ENCODE measurements around the gene TTLL8. TPM values are rescaled to one million over a fixed set of nuclear protein-coding genes. Genes with fewer than 3 reads are reported as not detected.

TTLL8 gene
- total and polyA plus RNA-seq, 2 donors (not counting 1 experiment from before 2014, with no cell fraction given) = not detected

- H4K20me1 ChIP-seq (ENCODE audit: control insufficient read depth, extremely low read depth, insufficient read depth, low read length) = no peaks in the 10 kb centered on the region
- H3K4me3 ChIP-seq (replicated peaks in 1 of 4; ENCODE audit: control extremely low read depth in 1 of 4, insufficient read depth in 1 of 4, low read depth in 3 of 4, low read length in 4 of 4) = no peak overlapping the region
- H2AFZ ChIP-seq (ENCODE audit: low read length) = no peak overlapping the region
- DNase-seq (ENCODE audit: low read depth in 2 of 2) = no peak
- no peak overlapping the region for H3K4me2 ChIP-seq (ENCODE audit: extremely low read depth, insufficient read depth, low read length)
- peaks cover under 1% of the 10 kb centered on the region for H3K27me3 ChIP-seq (ENCODE audit: control insufficient read depth, insufficient read depth, low read length)
- H3K9me3 ChIP-seq (ENCODE audit: control insufficient read depth, insufficient read depth, low read depth, low read length) = no peaks in the 10 kb centered on the region
- TF ChIP-seq EZH2 (IDR thresholded peaks at IDR 0.05; ENCODE audit: low read length, missing control alignments) = no peak
- TF ChIP-seq CTCF (conservative IDR thresholded peaks at IDR 0.05 in 1 of 2, IDR thresholded peaks at IDR 0.05 in 1 of 2; ENCODE audit: low read depth in 1 of 2, low read length in 2 of 2) = no peak
- H3K27ac ChIP-seq (ENCODE audit: insufficient read depth, low read length) = no peak overlapping the region
- H3K4me1 ChIP-seq (ENCODE audit: control insufficient read depth, extremely low read depth, insufficient read depth, low read length) = no peaks in the 10 kb centered on the region
- H3K36me3 ChIP-seq (ENCODE audit: control insufficient read depth, insufficient read depth, low read length) = no peaks in the 10 kb centered on the region
- no peaks in the 10 kb centered on the region for H3K79me2 ChIP-seq (ENCODE audit: control insufficient read depth, insufficient read depth, low read length)
- no peak overlapping the region for H3K9ac ChIP-seq (ENCODE audit: insufficient read depth, low read length)
These were observed 32.3 kb upstream of the TTLL8 start for GRCh38 chr22:50090412-50090714.

GRCh38 chr22:50089682-50090411 lies 31.7 kb upstream of the TTLL8 start, which contains the start of gene MOV10L1:
Gene MOV10L1 (plus strand): TSS chr22:50090006. CDS start chr22:50090089, 83 bp downstream.
- Histone ChIP-seq H3K9ac (ENCODE audit: insufficient read depth, low read length) (no peak within 1 kb of the TSS), H3K27ac (ENCODE audit: insufficient read depth, low read length) (no peak within 1 kb of the TSS), H3K4me1 (ENCODE audit: control insufficient read depth, extremely low read depth, insufficient read depth, low read length) (no peaks in the 10 kb centered on the region), H3K27me3 (ENCODE audit: control insufficient read depth, insufficient read depth, low read length) (peaks cover 4% of the 10 kb centered on the region), H3K79me2 (ENCODE audit: control insufficient read depth, insufficient read depth, low read length) (no peaks in the 10 kb centered on the region), H3K4me3 (replicated peaks in 1 of 4; ENCODE audit: control extremely low read depth in 1 of 4, insufficient read depth in 1 of 4, low read depth in 3 of 4, low read length in 4 of 4) (no peak within 1 kb of the TSS), H2AFZ (ENCODE audit: low read length) (no peak within 1 kb of the TSS), H3K4me2 (ENCODE audit: extremely low read depth, insufficient read depth, low read length) (no peak within 1 kb of the TSS), H3K36me3 (ENCODE audit: control insufficient read depth, insufficient read depth, low read length) (no peaks in the 10 kb centered on the region), H4K20me1 (ENCODE audit: control insufficient read depth, extremely low read depth, insufficient read depth, low read length) (no peaks in the 10 kb centered on the region), H3K9me3 (ENCODE audit: control insufficient read depth, insufficient read depth, low read depth, low read length) (no peaks in the 10 kb centered on the region)
- TF ChIP-seq EZH2 (IDR thresholded peaks at IDR 0.05; ENCODE audit: low read length, missing control alignments) (no peak), CTCF (conservative IDR thresholded peaks at IDR 0.05 in 1 of 2, IDR thresholded peaks at IDR 0.05 in 1 of 2; ENCODE audit: low read depth in 1 of 2, low read length in 2 of 2) (no peak)
- DNase-seq (ENCODE audit: low read depth in 2 of 2) = peak; percentile 17 to 34

GRCh38 chr22:50089231-50089630 lies 31.1 kb upstream of the TTLL8 start:
- no peak overlapping the region for H3K27ac ChIP-seq (ENCODE audit: insufficient read depth, low read length)
- H3K4me3 ChIP-seq (replicated peaks in 1 of 4; ENCODE audit: control extremely low read depth in 1 of 4, insufficient read depth in 1 of 4, low read depth in 3 of 4, low read length in 4 of 4) = no peak overlapping the region
- H3K9ac ChIP-seq (ENCODE audit: insufficient read depth, low read length) = no peak overlapping the region
- no peaks in the 10 kb centered on the region for H3K79me2 ChIP-seq (ENCODE audit: control insufficient read depth, insufficient read depth, low read length)
- H3K4me2 ChIP-seq (ENCODE audit: extremely low read depth, insufficient read depth, low read length) = no peak overlapping the region
- H3K27me3 ChIP-seq (ENCODE audit: control insufficient read depth, insufficient read depth, low read length) = peaks cover 4% of the 10 kb centered on the region
- H3K36me3 ChIP-seq (ENCODE audit: control insufficient read depth, insufficient read depth, low read length) = no peaks in the 10 kb centered on the region
- no peaks in the 10 kb centered on the region for H3K4me1 ChIP-seq (ENCODE audit: control insufficient read depth, extremely low read depth, insufficient read depth, low read length)
- H4K20me1 ChIP-seq (ENCODE audit: control insufficient read depth, extremely low read depth, insufficient read depth, low read length) = no peaks in the 10 kb centered on the region
- H3K9me3 ChIP-seq (ENCODE audit: control insufficient read depth, insufficient read depth, low read depth, low read length) = no peaks in the 10 kb centered on the region
- H2AFZ ChIP-seq (ENCODE audit: low read length) = no peak overlapping the region
- no peak for DNase-seq (ENCODE audit: low read depth in 2 of 2)
- TF ChIP-seq EZH2 (IDR thresholded peaks at IDR 0.05; ENCODE audit: low read length, missing control alignments) (no peak), CTCF (conservative IDR thresholded peaks at IDR 0.05 in 1 of 2, IDR thresholded peaks at IDR 0.05 in 1 of 2; ENCODE audit: low read depth in 1 of 2, low read length in 2 of 2) (no peak)

Data from fibroblast of lung (primary cell).